ENCODE results near the gene LAMA5. TPM values are rescaled to one million over a fixed set of nuclear protein-coding genes. Genes with fewer than 3 reads are reported as not detected.
"Not testable (repeated sequence)": the region's sequence is repeated elsewhere in the genome, so short reads cannot be mapped to it uniquely, and the experiment has no call there.

Gene LAMA5
- total and polyA plus RNA-seq, 2 donors, result 40.4 to 162 TPM

GRCh38 chr20:62374331-62375152, 7.4 kb upstream of the LAMA5 start:
- peaks cover 3% of the 10 kb centered on the region for H3K4me1 ChIP-seq (ENCODE audit: insufficient read depth)
- H3K4me3 ChIP-seq (ENCODE audit: low read depth, low read length), result no peak overlapping the region
- DNase-seq (ENCODE audit: extremely low spot score), result no peak
- H3K27ac ChIP-seq (ENCODE audit: low read depth), result peak overlapping the region; percentile 14
- WGBS, result 45% methylated on average over 24 of the region's 24 CpGs
- no peaks in the 10 kb centered on the region for H3K36me3 ChIP-seq (ENCODE audit: insufficient read depth)

- not testable (repeated sequence) for DNase-seq (ENCODE audit: extremely low spot score); H3K4me3 ChIP-seq (ENCODE audit: low read depth, low read length); H3K27ac ChIP-seq (ENCODE audit: low read depth); H3K4me1 ChIP-seq (ENCODE audit: insufficient read depth); H3K36me3 ChIP-seq (ENCODE audit: insufficient read depth)
- WGBS, result 93% methylated on average over 27 of the region's 40 CpGs
These were observed 6.6 kb upstream of the LAMA5 start for GRCh38 chr20:62373631-62374179.

GRCh38 chr20:62372042-62372993, 5.2 kb upstream of the LAMA5 start:
- WGBS, result 79% methylated on average over 29 of the region's 29 CpGs
- Histone ChIP-seq H3K27ac (ENCODE audit: low read depth) (no peak overlapping the region), H3K4me1 (ENCODE audit: insufficient read depth) (no peaks in the 10 kb centered on the region)

GRCh38 chr20:62371588-62372041, 4.5 kb upstream of the LAMA5 start:
- DNase-seq (ENCODE audit: extremely low spot score), result no peak
- 94% methylated on average over 8 of the region's 8 CpGs for WGBS
- Histone ChIP-seq H3K36me3 (ENCODE audit: insufficient read depth) (no peaks in the 10 kb centered on the region), H3K4me3 (ENCODE audit: low read depth, low read length) (no peak overlapping the region), H3K27ac (ENCODE audit: low read depth) (no peak overlapping the region), H3K4me1 (ENCODE audit: insufficient read depth) (no peaks in the 10 kb centered on the region)

More at GRCh38 chr20:62372042-62372993, 5.2 kb upstream of the LAMA5 start:
- no peak for DNase-seq (ENCODE audit: extremely low spot score)
- no peak overlapping the region for H3K4me3 ChIP-seq (ENCODE audit: low read depth, low read length)
- H3K36me3 ChIP-seq (ENCODE audit: insufficient read depth), result no peaks in the 10 kb centered on the region

- Histone ChIP-seq H3K36me3 (ENCODE audit: insufficient read depth) (no peaks in the 10 kb centered on the region), H3K4me3 (ENCODE audit: low read depth, low read length) (no peak overlapping the region), H3K4me1 (ENCODE audit: insufficient read depth) (no peaks in the 10 kb centered on the region), H3K27ac (ENCODE audit: low read depth) (no peak overlapping the region)
- WGBS, result 73% methylated on average over 18 of the region's 18 CpGs
- DNase-seq (ENCODE audit: extremely low spot score), result no peak
These were observed 3.9 kb upstream of the LAMA5 start for GRCh38 chr20:62370807-62371587.

GRCh38 chr20:62370115-62370806, 3.1 kb upstream of the LAMA5 start:
- DNase-seq (ENCODE audit: extremely low spot score), result no peak
- Histone ChIP-seq H3K4me3 (ENCODE audit: low read depth, low read length) (no peak overlapping the region), H3K4me1 (ENCODE audit: insufficient read depth) (no peaks in the 10 kb centered on the region), H3K36me3 (ENCODE audit: insufficient read depth) (no peaks in the 10 kb centered on the region), H3K27ac (ENCODE audit: low read depth) (no peak overlapping the region)
- 52% methylated on average over 19 of the region's 19 CpGs for WGBS

GRCh38 chr20:62369815-62370114, 2.7 kb upstream of the LAMA5 start:
- Histone ChIP-seq H3K4me1 (ENCODE audit: insufficient read depth) (no peaks in the 10 kb centered on the region), H3K27ac (ENCODE audit: low read depth) (no peak overlapping the region), H3K4me3 (ENCODE audit: low read depth, low read length) (no peak overlapping the region), H3K36me3 (ENCODE audit: insufficient read depth) (no peaks in the 10 kb centered on the region)
- DNase-seq (ENCODE audit: extremely low spot score), result no peak
- WGBS, result 61% methylated on average over 4 of the region's 4 CpGs

GRCh38 chr20:62368976-62369814, 2.1 kb upstream of the LAMA5 start:
- Histone ChIP-seq H3K36me3 (ENCODE audit: insufficient read depth) (no peaks in the 10 kb centered on the region), H3K4me1 (ENCODE audit: insufficient read depth) (no peaks in the 10 kb centered on the region), H3K4me3 (ENCODE audit: low read depth, low read length) (no peak overlapping the region), H3K27ac (ENCODE audit: low read depth) (no peak overlapping the region)
- DNase-seq (ENCODE audit: extremely low spot score), result no peak
- WGBS, result 21% methylated on average over 28 of the region's 28 CpGs

- Histone ChIP-seq H3K4me3 (ENCODE audit: low read depth, low read length) (no peak overlapping the region), H3K4me1 (ENCODE audit: insufficient read depth) (peaks cover 2% of the 10 kb centered on the region), H3K27ac (ENCODE audit: low read depth) (no peak overlapping the region), H3K36me3 (ENCODE audit: insufficient read depth) (no peaks in the 10 kb centered on the region)
- 7% methylated on average over 15 of the region's 15 CpGs for WGBS
- no peak for DNase-seq (ENCODE audit: extremely low spot score)
These were observed 1.4 kb upstream of the LAMA5 start for GRCh38 chr20:62368392-62368975.

GRCh38 chr20:62367633-62368391, 700 bp upstream of the LAMA5 start:
- WGBS, result 4% methylated on average over 37 of the region's 37 CpGs
- no peak for DNase-seq (ENCODE audit: extremely low spot score)
- Histone ChIP-seq H3K27ac (ENCODE audit: low read depth) (no peak overlapping the region), H3K36me3 (ENCODE audit: insufficient read depth) (no peaks in the 10 kb centered on the region), H3K4me1 (ENCODE audit: insufficient read depth) (peaks cover 2% of the 10 kb centered on the region), H3K4me3 (ENCODE audit: low read depth, low read length) (peak overlapping the region; percentile 80)

- Histone ChIP-seq H3K4me1 (ENCODE audit: insufficient read depth) (peaks cover 2% of the 10 kb centered on the region), H3K4me3 (ENCODE audit: low read depth, low read length) (peak overlapping the region; percentile 80), H3K36me3 (ENCODE audit: insufficient read depth) (no peaks in the 10 kb centered on the region), H3K27ac (ENCODE audit: low read depth) (peak overlapping the region; percentile 91)
- WGBS, result 2% methylated on average over 72 of the region's 72 CpGs
- DNase-seq (ENCODE audit: extremely low spot score), result no peak
These were observed 559 bp downstream of the LAMA5 start for GRCh38 chr20:62366370-62367135.

All from urinary bladder (tissue), 4 donors.